Colon (tissue), 2 donors: ENCODE results near the gene MYO7A.

ENCODE experiments used
- FAIRE-seq: peaks from 2 replicates; lab custom pipeline; 2012; peaks lifted over from hg19 to GRCh38; lab: Jason Lieb, UNC
- donor health status: control.
- donor health status: control.

MYO7A gene

DNA sequence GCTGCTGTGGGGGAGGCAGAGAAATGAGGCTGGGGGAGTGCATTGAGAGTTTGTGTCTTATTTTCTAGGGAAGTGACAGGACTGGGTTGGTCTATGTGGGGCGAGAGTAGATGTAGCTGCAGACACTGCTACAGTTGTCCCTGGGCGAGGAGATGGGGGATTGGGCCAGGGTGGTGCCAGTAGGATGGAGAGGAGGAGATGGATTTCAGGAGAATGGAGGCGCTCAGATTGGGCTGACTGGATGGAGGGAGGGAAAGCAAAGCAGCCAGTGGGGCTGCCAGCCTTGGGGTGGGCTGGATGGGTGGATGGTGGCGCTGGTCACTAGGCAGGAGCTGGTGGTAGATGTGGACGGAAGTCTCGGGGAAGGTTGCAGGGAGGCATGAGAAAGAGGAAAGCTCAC lies 16.1 kb upstream of the MYO7A start:
- no peak for FAIRE-seq

DNA sequence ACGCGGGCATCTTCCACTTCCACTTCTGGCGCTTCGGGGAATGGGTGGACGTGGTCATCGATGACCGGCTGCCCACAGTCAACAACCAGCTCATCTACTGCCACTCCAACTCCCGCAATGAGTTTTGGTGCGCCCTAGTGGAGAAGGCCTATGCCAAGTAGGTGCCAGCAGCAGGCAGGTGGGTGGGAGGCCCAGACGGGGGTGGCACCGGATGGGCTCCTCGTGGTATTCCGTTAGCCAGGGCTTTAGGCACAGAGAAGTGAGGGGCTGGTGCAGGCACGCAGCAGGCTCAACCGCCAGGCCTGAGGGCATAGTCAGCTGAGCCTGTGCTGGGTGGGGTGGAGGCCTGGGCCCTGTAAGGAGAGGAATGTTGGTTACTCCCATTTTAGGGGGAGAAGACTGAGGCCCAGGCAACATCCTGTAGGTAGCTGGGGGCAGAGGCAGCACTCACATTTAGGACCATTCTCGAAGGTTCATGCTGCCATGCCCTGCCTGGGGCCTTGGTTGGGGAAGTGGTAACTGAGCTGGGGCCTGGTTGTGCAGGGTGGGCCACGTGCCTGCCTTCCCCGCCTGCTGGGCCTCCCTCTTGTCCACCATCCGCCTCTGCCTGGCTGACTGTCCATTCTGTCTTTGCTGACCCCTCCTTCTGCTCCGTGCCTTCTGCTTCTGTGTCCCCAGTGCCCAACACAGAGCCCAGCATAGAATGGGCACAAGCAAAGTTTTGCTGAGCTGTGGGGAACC lies 15.2 kb upstream of the MYO7A start:
- no peak for FAIRE-seq

DNA sequence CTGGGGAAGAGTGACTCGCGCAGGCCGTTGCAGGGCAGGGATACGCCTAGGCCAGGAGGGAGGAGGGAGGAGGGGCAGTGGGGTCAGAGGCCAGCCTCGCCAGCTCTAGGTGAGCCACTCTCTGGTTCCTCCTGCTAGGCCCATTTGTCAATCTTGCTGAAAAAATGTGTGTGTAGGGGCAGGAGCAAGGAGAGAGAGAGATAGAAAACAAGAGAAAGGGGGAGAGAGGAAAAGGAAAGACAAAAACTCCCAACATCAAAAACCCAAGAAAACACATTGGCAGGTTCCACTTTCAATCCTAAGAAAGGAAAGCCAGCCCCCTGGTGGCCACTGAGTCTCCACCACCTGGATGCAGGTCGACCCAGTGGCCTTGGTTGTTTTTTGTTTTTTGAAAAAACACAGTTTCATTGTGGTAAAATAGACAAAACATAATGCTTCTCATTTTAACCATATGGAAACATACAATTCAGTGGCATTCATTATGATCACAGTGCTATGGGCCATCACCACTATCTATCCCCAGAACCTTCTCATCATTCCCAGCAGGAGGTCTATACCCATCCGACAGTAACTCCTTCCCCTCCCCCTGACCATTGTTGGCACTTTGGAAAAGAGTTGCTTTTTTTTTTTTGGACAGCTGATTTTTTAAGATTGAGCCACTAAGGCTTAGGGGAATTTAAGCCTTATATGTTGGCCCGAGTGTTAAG lies 14.5 kb upstream of the MYO7A start:
- FAIRE-seq: no peak

DNA sequence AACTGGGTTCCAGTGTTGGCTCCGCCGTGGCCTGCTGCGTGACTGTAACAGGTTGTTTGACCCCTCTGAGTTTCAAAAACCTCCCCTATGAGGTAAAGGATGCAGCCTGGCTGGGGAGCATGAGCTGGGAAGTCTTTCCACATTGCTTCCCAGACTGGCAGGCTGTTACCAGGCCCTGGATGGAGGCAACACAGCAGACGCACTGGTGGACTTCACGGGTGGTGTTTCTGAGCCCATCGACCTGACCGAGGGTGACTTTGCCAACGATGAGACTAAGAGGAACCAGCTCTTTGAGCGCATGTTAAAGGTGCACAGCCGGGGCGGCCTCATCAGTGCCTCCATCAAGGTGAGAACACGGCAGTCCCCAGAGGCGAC lies 14.0 kb upstream of the MYO7A start:
- no peak for FAIRE-seq

DNA sequence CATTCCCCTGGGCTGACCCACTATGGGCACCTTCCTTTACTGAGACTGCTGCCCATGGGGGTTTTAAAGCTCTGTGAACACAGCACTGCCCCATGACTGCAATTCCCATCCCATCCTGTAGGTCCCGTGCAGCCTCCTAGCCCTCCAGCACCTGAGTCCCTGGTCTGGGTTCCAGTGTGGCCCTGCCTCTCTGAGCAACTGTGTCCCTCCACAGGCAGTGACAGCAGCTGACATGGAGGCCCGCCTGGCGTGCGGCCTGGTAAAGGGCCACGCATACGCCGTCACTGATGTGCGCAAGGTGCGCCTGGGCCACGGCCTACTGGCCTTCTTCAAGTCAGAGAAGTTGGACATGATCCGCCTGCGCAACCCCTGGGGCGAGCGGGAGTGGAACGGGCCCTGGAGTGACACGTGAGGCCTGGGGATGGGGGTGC lies 12.8 kb upstream of the MYO7A start:
- no peak for FAIRE-seq

DNA sequence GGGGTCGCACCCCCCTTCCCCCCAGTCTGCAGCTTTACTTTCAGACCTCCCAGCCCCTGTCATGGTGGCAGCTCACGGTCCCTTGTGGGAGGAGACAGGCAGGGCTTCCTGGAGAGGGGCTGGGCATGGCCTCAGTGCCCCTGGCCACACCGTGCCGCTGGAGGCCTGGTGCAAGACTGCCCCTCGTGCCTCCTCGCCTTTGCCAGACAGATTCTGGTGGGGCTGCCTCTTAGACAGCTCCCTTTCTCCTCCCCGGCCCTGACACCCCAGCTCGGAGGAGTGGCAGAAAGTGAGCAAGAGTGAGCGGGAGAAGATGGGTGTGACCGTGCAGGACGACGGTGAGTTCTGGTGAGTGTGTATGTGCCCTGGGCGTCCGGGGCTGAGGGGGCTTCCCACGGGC lies 12.1 kb upstream of the MYO7A start:
- no peak for FAIRE-seq

DNA sequence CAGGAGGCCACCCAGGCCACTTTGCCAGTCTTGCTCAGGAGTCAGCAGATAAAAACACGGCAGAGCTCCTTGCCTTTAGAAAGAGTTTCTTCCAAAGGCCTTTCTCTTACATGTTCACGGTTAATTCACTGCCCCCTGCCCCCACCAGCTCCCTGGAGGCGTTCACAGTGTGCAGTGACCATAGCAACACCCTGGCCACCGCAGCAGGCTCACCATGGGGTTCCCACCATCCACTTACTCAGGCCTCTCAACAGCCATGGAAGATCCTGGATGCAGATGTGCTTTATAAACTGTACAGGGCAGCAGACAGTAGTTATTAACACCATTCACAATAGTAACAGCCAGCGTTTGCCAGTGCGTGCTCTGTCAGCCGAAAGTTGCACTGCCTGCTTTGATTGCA lies 10.6 kb upstream of the MYO7A start:
- FAIRE-seq: no peak

DNA sequence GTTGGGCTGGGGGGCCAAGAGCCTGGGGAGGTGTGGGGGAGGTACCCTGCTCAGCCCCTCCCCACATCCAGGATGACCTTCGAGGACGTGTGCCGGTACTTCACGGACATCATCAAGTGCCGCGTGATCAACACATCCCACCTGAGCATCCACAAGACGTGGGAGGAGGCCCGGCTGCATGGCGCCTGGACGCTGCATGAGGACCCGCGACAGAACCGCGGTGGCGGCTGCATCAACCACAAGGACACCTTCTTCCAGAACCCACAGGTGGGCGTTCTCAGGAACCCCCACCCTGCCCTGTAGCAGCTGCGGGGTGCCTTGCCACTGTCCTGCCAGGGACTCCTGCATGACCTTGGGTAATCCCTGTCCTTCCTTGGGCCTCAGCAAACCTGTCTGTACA lies 10.0 kb upstream of the MYO7A start:
- no peak for FAIRE-seq

DNA sequence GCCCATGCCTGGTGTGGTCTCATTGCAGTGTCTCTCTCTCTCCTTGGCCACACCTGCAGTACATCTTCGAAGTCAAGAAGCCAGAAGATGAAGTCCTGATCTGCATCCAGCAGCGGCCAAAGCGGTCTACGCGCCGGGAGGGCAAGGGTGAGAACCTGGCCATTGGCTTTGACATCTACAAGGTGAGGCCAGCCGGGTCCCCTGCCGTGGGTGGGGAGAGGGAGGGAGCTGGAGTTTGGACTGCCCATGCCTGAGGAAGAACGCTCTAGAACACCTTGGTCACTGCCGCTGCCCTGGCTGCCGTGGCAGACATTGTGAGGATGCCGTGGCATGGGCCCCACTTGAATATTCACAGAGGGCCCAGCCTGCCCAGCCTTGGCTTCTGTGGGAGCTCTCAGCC lies 9.1 kb upstream of the MYO7A start:
- FAIRE-seq: no peak

DNA sequence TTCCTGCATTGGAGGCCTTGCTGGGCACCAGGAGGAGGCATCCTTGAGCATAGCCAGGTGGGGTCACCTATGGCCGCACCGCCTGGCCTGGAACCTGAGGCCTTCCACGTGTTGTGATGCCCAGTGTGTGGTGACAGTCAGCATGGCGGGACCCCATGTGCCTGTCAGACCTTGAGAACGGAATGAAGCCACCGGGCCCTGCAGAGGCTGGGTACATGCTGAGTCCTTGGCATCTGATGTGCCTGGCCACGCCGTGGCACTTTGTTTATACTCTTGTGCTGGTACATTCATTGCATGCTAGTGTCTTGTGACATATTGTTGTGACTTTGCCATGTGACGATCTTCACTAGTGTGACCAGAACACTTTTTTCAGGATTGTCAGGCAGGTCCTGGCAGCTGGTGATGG lies 8.5 kb upstream of the MYO7A start:
- FAIRE-seq: no peak

DNA sequence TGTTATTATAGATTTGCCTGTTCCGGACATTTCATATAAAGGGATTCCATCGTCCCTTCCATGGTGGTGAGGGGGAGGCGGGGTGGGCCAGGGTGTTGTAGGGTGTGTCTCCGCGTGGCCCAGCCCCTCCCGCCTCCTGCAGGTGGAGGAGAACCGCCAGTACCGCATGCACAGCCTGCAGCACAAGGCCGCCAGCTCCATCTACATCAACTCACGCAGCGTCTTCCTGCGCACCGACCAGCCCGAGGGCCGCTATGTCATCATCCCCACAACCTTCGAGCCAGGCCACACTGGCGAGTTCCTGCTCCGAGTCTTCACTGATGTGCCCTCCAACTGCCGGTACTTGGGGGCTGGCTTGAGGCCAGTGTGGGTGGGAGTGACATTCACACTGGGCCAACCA lies 7.5 kb upstream of the MYO7A start:
- no peak for FAIRE-seq

DNA sequence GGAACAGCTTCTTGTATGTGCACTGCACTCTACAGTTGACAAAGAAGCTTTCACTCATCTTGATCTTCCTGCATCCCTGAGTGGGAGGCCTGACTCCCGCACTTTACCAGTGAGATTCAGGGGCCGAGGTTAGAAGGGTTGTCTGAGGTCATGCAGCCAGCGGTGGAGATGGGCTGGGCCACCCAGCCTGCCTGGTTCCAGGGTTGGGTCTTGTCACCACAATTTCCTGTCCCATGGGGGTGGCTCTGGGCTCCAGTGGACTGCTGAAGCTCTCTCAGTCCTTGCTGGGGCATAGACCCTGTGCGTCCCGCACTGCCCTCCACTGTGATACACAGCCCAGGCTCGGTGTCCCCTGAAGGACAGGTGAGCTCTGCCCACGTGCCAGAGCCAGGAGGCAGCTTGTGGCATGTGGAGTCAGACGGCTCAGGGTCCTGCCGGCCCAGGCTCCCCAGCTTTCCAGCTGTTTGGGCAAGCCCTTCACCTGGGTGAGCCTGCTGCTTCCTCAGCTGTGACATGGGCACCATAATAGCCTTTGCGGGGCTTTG lies 6.9 kb upstream of the MYO7A start:
- no peak for FAIRE-seq

DNA sequence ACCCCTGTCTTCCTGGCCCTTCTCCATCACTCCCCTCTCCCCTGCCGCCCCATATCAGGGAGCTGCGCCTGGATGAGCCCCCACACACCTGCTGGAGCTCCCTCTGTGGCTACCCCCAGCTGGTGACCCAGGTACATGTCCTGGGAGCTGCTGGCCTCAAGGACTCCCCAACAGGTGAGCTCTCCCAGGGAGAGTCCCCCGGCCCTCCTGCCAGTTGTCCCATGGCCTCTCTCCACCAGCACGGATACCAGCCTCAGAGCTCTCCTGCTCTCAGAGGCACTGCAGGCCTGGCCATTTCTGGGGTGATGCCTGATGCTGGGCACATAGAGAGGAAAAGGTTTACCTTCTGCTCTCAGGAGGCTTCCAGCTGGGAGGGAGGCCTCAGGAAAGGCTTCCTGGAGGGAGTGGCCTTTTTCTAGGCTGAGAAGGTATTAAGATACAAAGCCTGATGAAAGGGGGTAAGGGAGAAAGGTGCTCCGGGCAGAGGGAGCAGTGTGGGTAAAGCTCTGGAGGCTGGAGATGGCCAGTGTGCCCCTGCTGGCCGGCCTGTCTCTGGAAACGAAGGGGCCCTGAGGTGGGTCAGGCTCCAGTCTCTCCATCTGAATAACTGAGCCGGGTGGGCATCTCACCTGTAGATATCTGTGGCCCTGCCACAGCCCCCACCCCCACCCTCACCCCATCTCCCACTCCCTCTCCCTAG lies 6.0 kb upstream of the MYO7A start:
- FAIRE-seq: no peak

DNA sequence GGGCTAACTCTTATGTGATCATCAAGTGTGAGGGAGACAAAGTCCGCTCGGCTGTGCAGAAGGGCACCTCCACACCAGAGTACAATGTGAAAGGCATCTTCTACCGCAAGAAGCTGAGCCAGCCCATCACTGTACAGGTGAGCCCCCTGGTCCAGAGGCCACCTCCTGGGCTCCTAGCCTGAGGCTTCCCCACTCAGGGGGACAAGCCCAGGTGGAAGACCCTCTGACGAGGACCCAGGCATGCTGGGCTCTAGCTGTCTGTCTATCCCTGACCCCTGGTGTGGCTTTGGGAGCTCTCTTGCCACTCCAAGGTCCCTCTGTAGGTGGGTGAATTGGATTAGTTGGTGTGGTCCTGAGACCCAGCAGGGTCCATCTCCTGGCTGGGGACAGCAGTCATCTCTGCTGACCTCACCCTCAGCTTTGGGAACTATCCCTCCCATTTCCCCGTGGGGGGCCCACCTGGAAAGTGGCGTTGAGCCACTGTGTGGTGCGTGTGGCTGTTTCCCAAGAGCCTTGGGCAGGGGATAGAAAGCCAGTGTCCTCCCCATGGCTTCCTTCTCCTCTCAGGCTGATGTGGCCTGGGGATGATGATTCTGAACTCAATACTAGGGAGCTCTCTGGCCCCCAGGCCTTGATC lies 5.4 kb upstream of the MYO7A start:
- no peak for FAIRE-seq

DNA sequence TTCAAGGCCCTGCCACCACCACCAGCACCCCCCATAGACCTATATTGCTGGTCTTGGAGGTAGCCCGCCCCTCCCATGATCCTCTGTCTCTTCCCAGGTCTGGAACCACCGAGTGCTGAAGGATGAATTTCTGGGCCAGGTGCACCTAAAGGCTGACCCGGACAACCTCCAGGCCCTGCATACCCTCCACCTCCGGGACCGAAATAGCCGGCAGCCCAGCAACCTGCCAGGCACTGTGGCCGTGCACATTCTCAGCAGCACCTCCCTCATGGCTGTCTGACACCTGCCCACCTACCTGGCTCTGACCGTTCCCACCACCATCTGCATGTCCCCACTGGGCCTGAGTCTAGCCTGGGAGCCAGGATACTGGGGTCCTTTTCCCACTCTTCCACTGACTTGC lies 4.5 kb upstream of the MYO7A start:
- no peak for FAIRE-seq

DNA sequence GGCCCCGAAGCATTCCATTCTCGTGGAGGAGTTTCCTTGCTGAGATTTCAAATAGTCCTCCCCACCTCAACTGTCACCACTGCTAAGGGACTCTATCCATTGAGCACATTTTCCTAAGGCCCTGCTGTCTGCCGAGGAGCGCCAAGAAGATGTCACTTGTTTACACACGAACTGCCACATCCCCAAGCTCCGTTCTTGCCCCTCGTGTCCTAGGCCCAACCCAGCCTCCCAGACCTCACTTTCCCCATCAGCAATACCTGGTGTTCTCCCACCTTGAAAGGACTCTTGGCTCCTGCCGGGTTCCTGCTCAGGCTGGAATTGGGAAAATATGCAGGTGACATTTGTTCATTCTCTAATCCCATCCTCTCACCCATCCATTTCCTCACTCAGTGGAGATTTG lies 4.0 kb upstream of the MYO7A start:
- FAIRE-seq: no peak

DNA sequence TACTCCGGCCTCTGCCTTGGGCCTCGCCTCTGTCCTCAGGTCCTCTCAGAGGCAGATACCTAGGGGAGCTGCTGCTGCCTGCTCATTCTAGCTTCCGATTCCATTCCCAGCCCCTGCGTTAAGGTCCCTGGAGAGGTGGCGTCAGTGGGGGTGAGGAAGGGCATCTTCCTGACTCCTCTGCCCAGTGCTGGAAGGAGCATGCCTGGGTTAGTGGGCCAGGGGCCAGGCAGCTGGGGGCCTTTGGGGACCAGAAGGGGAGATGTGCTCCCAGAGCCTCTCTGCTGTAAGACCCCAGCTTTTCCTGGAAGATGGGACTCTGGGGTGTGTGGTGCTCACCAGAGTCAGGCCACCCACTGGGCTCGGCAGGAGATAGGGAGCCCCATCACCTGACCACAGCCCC lies 3.6 kb upstream of the MYO7A start:
- no peak for FAIRE-seq

DNA sequence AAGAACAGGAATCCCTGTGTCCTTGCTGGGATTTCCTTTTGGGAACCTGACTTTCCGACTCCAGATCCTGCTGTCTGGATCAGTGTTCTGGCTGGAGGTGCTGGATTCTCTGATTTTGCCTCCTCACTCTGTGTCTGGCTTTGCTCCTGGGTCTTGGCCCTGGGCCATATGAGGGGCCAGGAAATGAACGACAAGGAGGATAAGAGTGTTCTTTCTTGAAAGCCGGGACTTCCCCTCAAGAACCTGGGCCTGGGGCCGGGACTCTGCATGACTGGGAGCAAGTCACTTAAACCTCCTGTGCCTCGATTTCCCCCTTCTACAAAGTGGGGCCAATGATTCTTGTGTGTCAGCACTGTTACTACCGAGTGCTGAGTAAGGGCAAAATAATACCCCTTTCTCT lies 2.9 kb upstream of the MYO7A start:
- FAIRE-seq: no peak

DNA sequence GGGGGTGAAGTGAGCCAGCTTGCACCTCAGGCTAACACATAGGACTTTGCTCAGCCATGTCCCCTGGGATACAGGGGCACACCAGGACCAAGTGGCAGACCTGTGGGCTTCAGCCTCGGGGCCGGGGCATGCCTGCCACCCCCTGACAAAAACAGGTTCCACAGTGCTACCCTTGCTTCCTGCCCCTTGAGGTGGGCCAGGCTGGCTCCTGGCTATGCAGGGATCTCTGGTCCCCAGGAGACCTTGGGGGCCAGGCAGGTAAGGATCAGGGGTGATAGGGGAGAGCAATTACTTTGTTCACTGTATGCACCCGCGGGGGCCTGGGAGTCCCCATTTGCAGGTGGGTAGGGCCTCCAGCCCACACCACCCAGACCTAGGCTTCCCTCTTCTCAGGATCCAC lies 2.4 kb upstream of the MYO7A start:
- no peak for FAIRE-seq

DNA sequence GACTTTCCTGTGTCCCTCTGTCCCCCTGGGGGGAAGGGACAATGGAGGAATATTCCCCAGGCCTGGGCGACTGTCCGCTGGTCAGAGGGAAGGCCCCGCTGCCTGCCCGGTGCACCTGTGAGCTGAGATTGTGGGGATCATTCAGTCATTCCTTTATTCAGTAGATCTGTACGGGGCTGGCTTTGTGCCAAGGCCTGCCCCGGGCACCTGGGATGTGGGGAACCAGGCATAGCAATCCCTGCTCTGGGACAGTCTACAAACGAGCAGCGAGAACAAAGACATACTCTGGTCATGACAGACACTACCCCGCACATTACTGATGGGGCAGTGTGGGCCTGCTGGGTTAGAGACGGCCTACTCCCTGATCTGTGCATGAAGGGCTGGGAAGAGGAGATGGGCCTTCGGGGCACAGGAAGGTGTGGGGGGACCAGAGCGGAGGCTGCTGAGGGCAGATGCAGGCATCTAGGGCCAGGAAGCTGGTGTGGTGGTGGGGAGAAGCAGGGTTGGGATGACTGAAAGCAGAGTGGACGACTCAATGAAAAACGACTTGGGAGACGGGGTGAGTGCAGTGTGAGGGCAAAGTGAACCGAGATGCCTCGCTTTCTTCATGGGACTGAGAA lies 1.8 kb upstream of the MYO7A start:
- FAIRE-seq: no peak

DNA sequence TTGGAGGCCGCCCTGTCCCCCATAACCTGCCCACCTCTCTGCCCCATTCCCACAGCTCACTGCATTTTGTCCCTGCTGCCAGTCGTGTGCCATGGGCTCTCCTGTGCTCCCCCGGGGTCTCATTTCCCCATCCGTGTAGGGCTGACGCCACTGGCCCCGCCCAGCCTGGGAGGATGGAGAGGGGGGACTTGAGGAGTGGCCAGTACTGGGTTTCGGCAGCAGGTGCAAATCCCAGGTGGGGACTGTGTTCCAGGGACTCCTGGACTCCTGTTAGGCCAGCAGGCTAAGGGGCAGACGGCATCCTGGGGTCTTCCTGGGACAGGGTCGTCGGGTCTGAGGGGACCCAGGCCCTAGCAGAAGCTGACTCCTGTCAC lies 1.2 kb upstream of the MYO7A start:
- FAIRE-seq: no peak

DNA sequence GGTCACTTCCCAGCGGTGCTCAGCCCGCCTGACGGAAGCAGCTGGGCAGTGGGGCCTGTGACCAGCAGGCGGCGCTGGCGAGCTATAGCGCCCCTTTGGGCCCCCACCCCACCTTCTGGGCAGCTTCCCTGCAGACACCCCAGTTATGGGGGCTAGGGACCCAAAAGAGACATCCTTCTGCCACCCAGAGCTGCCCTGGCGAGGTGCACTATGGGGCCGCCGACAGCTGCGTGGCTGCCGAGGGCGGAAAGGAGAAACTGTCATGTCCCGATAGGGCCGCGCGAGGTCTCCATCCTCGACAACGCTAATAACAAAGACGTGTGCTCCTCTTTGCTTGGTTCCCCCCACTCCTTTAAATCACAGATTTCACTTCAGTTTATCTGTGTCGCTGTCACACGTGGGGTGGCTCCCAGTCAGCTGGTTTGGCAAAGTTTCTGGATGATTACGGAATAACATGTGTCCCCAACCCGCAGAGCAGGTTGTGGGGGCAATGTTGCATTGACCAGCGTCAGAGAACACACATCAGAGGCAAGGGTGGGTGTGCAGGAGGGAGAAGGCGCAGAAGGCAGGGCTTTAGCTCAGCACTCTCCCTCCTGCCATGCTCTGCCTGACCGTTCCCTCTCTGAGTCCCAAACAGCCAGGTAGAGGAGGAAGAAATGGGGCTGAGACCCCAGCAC lies 673 bp upstream of the MYO7A start:
- no peak for FAIRE-seq
